Measurements from ENCODE around the gene MRAP. TPM values are rescaled to one million over a fixed set of nuclear protein-coding genes. Genes with fewer than 3 reads are reported as not detected.

Gene MRAP
- total RNA-seq, 1 donor from 2014 or later: not detected

DNA sequence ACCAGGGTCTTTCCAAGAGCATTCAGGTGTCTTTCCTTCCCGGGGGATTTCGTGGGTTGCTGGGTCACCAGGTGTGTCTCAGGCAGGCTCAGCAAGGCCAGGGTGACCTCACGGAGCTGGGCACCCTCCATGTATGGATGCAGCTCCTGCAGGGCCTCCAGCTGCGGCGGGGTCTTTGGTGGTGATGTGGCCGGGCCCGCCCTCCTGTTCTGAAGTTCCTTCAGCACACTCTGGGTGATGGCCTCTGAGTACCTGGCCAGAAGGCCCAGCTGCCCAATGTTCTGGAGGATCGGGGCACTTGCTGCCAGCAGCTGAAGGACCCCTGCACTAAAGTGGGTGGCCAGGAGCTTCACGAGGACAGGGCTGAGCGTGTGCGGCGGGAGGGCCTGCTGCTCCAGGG, 48.7 kb downstream of the MRAP start:
- no peaks in the 10 kb centered on the region for H3K9me3 Mint-ChIP-seq (ENCODE audit: unreplicated experiment)
- H3K4me3 Mint-ChIP-seq (ENCODE audit: unreplicated experiment): no peak overlapping the region
- TF ChIP-seq, protein P1, sequence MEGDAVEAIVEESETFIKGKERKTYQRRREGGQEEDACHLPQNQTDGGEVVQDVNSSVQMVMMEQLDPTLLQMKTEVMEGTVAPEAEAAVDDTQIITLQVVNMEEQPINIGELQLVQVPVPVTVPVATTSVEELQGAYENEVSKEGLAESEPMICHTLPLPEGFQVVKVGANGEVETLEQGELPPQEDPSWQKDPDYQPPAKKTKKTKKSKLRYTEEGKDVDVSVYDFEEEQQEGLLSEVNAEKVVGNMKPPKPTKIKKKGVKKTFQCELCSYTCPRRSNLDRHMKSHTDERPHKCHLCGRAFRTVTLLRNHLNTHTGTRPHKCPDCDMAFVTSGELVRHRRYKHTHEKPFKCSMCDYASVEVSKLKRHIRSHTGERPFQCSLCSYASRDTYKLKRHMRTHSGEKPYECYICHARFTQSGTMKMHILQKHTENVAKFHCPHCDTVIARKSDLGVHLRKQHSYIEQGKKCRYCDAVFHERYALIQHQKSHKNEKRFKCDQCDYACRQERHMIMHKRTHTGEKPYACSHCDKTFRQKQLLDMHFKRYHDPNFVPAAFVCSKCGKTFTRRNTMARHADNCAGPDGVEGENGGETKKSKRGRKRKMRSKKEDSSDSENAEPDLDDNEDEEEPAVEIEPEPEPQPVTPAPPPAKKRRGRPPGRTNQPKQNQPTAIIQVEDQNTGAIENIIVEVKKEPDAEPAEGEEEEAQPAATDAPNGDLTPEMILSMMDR (IDR thresholded peaks at IDR 0.05; ENCODE audit: unreplicated experiment): no peak
- no peak for DNase-seq (ENCODE audit: low spot score)
- no peaks in the 10 kb centered on the region for H3K27me3 Mint-ChIP-seq (ENCODE audit: unreplicated experiment)
- peaks cover 13% of the 10 kb centered on the region for H3K4me1 Mint-ChIP-seq (ENCODE audit: unreplicated experiment)
- H3K36me3 Mint-ChIP-seq (ENCODE audit: low read depth, unreplicated experiment): peaks cover 63% of the 10 kb centered on the region
- peak overlapping the region; percentile 36 for H3K27ac Mint-ChIP-seq (ENCODE audit: unreplicated experiment)

DNA sequence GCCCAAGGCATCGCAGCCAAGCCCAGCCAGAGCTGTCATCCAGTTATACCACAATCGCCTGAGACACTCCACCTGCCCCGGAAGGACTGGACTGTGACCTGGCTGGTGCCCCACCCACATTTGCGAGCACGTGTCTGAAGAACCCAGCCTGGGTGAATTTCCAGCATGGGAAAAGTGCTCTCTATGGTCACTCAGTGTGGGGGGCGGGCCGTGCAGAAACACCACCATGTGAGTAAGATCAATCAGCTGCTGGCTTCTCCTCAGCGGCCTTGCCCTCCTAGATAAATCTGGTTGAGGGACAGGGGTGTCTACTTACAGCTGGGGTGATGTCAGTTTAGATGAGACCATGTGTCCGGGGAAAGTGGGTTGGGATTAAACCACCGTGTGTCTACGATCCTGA, 49.3 kb downstream of the MRAP start:
- H3K27ac Mint-ChIP-seq (ENCODE audit: unreplicated experiment): no peak overlapping the region
- TF ChIP-seq, protein P1 (IDR thresholded peaks at IDR 0.05; ENCODE audit: unreplicated experiment): no peak
- no peaks in the 10 kb centered on the region for H3K9me3 Mint-ChIP-seq (ENCODE audit: unreplicated experiment)
- peak overlapping the region; percentile 47 for H3K4me3 Mint-ChIP-seq (ENCODE audit: unreplicated experiment)
- no peaks in the 10 kb centered on the region for H3K27me3 Mint-ChIP-seq (ENCODE audit: unreplicated experiment)
- DNase-seq (ENCODE audit: low spot score): no peak
- peaks cover 13% of the 10 kb centered on the region for H3K4me1 Mint-ChIP-seq (ENCODE audit: unreplicated experiment)
- H3K36me3 Mint-ChIP-seq (ENCODE audit: low read depth, unreplicated experiment): peaks cover 63% of the 10 kb centered on the region

DNA sequence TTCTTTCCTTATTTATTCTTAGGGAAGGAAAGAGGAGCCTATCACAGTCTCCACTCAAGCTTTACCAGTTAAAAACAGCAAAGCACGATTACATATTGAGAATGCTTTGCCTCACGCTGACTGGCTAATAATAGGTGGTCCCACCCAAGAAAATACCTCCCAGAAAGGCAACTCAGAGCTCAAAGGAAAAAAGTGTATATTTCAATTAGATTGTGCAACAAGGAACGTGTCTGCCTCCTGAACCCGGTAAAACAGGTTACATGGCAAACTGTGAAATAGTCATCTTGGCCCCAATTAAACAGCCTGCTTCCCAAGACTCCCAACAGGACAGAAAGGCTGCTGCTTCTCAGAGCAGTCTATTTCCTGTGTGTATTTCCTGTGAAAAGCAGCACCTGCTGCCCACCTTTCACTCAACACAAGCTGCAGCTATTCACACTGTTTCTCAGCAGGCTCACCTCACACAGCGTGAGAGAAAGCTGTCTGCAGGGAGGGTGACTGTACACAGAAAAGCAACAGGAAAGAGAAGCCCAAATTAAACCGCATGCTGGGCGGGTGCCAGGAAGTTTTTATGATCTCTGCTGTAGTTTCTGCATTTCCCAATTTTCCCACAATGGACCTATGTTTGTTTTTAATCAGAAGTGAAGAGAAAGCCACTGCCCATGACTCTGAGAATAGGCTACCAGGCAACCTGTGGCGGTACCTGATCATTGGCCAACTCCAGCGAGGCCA, 50.1 kb downstream of the MRAP start:
- DNase-seq (ENCODE audit: low spot score): no peak
- no peaks in the 10 kb centered on the region for H3K27me3 Mint-ChIP-seq (ENCODE audit: unreplicated experiment)
- H3K27ac Mint-ChIP-seq (ENCODE audit: unreplicated experiment): peak overlapping the region; percentile 39
- TF ChIP-seq, protein P1 (IDR thresholded peaks at IDR 0.05; ENCODE audit: unreplicated experiment): no peak
- H3K9me3 Mint-ChIP-seq (ENCODE audit: unreplicated experiment): no peaks in the 10 kb centered on the region
- H3K36me3 Mint-ChIP-seq (ENCODE audit: low read depth, unreplicated experiment): peaks cover 61% of the 10 kb centered on the region
- peaks cover 13% of the 10 kb centered on the region for H3K4me1 Mint-ChIP-seq (ENCODE audit: unreplicated experiment)
- peak overlapping the region; percentile 44 for H3K4me3 Mint-ChIP-seq (ENCODE audit: unreplicated experiment)

DNA sequence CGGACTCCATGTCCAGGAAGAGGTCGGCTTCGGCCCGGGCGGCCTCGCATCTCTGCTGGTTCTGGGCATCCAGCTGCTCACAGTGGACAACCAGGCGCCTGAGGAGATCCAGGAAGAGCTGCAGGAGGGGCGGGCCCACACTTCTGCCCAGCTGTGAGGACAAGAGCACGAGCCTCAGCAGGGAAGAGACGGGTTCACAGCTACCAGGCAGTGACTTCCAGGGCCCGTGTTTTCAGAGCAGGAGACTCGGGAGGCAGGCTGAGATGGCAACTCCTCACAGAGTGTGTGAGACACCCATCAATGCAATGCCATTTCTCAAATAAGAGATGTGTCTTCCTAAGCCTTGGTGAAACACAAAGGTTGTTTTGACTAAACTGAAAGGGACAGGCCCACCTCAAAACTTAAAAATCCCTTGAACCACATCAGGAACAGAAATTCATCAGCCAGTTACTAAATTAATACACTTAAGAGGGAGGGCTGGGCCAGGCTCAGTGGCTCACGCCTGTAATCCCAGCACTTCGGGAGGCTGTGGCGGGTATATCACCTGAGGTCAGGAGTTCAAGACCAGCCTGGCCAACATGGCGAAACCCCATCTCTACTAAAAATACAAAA, 50.8 kb downstream of the MRAP start:
- no peak for DNase-seq (ENCODE audit: low spot score)
- no peak overlapping the region for H3K4me3 Mint-ChIP-seq (ENCODE audit: unreplicated experiment)
- peak overlapping the region; percentile 39 for H3K27ac Mint-ChIP-seq (ENCODE audit: unreplicated experiment)
- no peaks in the 10 kb centered on the region for H3K27me3 Mint-ChIP-seq (ENCODE audit: unreplicated experiment)
- no peaks in the 10 kb centered on the region for H3K9me3 Mint-ChIP-seq (ENCODE audit: unreplicated experiment)
- peaks cover 59% of the 10 kb centered on the region for H3K36me3 Mint-ChIP-seq (ENCODE audit: low read depth, unreplicated experiment)
- TF ChIP-seq, protein P1 (IDR thresholded peaks at IDR 0.05; ENCODE audit: unreplicated experiment): no peak
- peaks cover 13% of the 10 kb centered on the region for H3K4me1 Mint-ChIP-seq (ENCODE audit: unreplicated experiment)
